H1 (cell line): Measurements from ENCODE around the gene DNAJB1. TPM values are rescaled to one million over a fixed set of nuclear protein-coding genes. Genes with fewer than 3 reads are reported as not detected.
"Not testable (repeated sequence)": the region's sequence is repeated elsewhere in the genome, so short reads cannot be mapped to it uniquely, and the experiment has no call there.

Source experiments
- CTCF ChIA-PET: fragments of 300-600 bp; sonication (Branson Sonifier 250); formaldehyde crosslinking; loops from one replicate; lab custom pipeline; 2021; ENCODE audit not compliant: partially characterized antibody; lab: Charles Lee
- POLR2A ChIA-PET: fragments of 300-600 bp; sonication (Branson Sonifier 250); formaldehyde crosslinking; loops from one replicate; lab custom pipeline; 2021; ENCODE audit warnings: inconsistent platforms; ENCODE audit not compliant: partially characterized antibody; lab: Charles Lee
- DNase-seq, 2 experiments: peaks; one replicate each; pipeline versions ENCODE4 v3.0.0 to v3.0.0-alpha.2; 2010 to 2022; ENCODE audit warnings: low spot score in 2 of 2, low read depth in 1 of 2, mixed read lengths in 1 of 2
- FAIRE-seq: peaks from 2 replicates; lab custom pipeline; 2011; peaks lifted over from hg19 to GRCh38; lab: Jason Lieb, UNC
- H2AFZ ChIP-seq: 2 replicates; pipeline ENCODE4 v1.8.1; 2012; ENCODE audit warnings: low read length, inconsistent platforms
- H2AK5ac ChIP-seq: 2 replicates; pipeline ENCODE4 v1.6.1; 2013; ENCODE audit warnings: low read depth, low read length
- H2BK120ac ChIP-seq: replicated peaks from 2 replicates; pipeline ENCODE3; 2013; ENCODE audit warnings: low read depth, low read length, inconsistent platforms
- H2BK12ac ChIP-seq: 2 replicates; pipeline ENCODE4 v1.6.1; 2013; ENCODE audit warnings: low read depth, low read length
- H2BK15ac ChIP-seq: 2 replicates; pipeline ENCODE4 v1.6.1; 2013; ENCODE audit warnings: low read length
- H2BK20ac ChIP-seq: 2 replicates; pipeline ENCODE4 v1.6.1; 2013; ENCODE audit warnings: low read length
- H2BK5ac ChIP-seq: 2 replicates; pipeline ENCODE4 v1.6.1; 2013; ENCODE audit warnings: low read depth, low read length
- H3K14ac ChIP-seq: 2 replicates; pipeline ENCODE4 v1.6.1; 2013; ENCODE audit warnings: inconsistent platforms; ENCODE audit not compliant: insufficient read length
- H3K18ac ChIP-seq: 2 replicates; pipeline ENCODE4 v1.6.1; 2013; ENCODE audit warnings: low read length; ENCODE audit errors: extremely low read depth
- H3K23ac ChIP-seq: 2 replicates; pipeline ENCODE4 v1.6.1; 2013; ENCODE audit warnings: inconsistent platforms; ENCODE audit not compliant: insufficient read length
- H3K23me2 ChIP-seq: 2 replicates; pipeline ENCODE4 v1.6.1; 2013; ENCODE audit warnings: low read depth, low read length
- H3K27ac ChIP-seq: 2 replicates; pipeline ENCODE4 v1.6.1; 2011; ENCODE audit warnings: low read depth, low read length, inconsistent platforms
- H3K27me3 ChIP-seq, 4 experiments: replicated peaks in 1 of 4; 1 replicate in 1 of 4; 2 replicates in 3 of 4; pipeline versions ENCODE4 v1.6.1 to v1.8.1; 2011 to 2013; ENCODE audit warnings: low read length in 3 of 4, mild to moderate bottlenecking in 3 of 4, inconsistent platforms in 2 of 4, mixed read lengths in 2 of 4, moderate library complexity in 1 of 4; ENCODE audit not compliant: control insufficient read depth in 3 of 4, insufficient read depth in 3 of 4; ENCODE audit errors: extremely low read depth in 1 of 4
- H3K36me3 ChIP-seq, 4 experiments: 2 replicates each; pipeline versions ENCODE4 v1.6.1 to v1.8.1; 2011 to 2013; ENCODE audit warnings: mild to moderate bottlenecking in 4 of 4, low read length in 3 of 4, moderate library complexity in 2 of 4, control low read depth in 1 of 4, inconsistent platforms in 1 of 4; ENCODE audit not compliant: insufficient read depth in 4 of 4, control insufficient read depth in 2 of 4
- H3K4ac ChIP-seq: replicated peaks from 2 replicates; pipeline ENCODE3; 2013; ENCODE audit warnings: low read length, low read depth, mixed read lengths, inconsistent platforms; ENCODE audit not compliant: insufficient read length
- H3K4me1 ChIP-seq, 4 experiments: replicated peaks in 1 of 4; 1 replicate in 1 of 4; 2 replicates in 3 of 4; pipeline versions ENCODE4 v1.6.1 to v1.8.1; 2011 to 2013; ENCODE audit warnings: low read length in 3 of 4, inconsistent platforms in 2 of 4, mixed read lengths in 1 of 4; ENCODE audit not compliant: insufficient read depth in 4 of 4, control insufficient read depth in 3 of 4
- H3K4me2 ChIP-seq, 2 experiments: 2 replicates each; pipeline versions ENCODE4 v1.6.1 to v1.8.1; 2011 to 2013; ENCODE audit warnings: low read depth in 2 of 2, low read length in 2 of 2, control low read depth in 1 of 2, inconsistent platforms in 1 of 2, mild to moderate bottlenecking in 1 of 2; ENCODE audit not compliant: insufficient read depth in 1 of 2
- H3K4me3 ChIP-seq, 4 experiments: fragments of 200-600, 300-600 bp in 1 of 4; sonication (generic), shearing (Covaris generic), sonication (Bioruptor Twin) in 1 of 4; 2 replicates each; pipeline versions ENCODE4 v1.5.1 to v1.8.1; 2011 to 2016; ENCODE audit warnings: low read length in 4 of 4, low read depth in 3 of 4, control low read depth in 2 of 4, inconsistent platforms in 2 of 4, mild to moderate bottlenecking in 2 of 4, mixed read lengths in 1 of 4, moderate library complexity in 1 of 4; ENCODE audit not compliant: insufficient read depth in 2 of 4; ENCODE audit errors: extremely low read depth in 1 of 4
- H3K56ac ChIP-seq: replicated peaks from 2 replicates; pipeline ENCODE3; 2013; ENCODE audit warnings: low read depth, mild to moderate bottlenecking, mixed read lengths, low read length, inconsistent platforms; ENCODE audit not compliant: insufficient read length
- H3K79me1 ChIP-seq: 2 replicates; pipeline ENCODE4 v1.6.1; 2013; ENCODE audit warnings: low read depth, low read length, control low read depth
- H3K79me2 ChIP-seq, 2 experiments: 2 replicates each; pipeline versions ENCODE4 v1.6.1 to v1.8.1; 2012 to 2013; ENCODE audit warnings: low read length in 2 of 2, mild to moderate bottlenecking in 2 of 2, inconsistent platforms in 1 of 2; ENCODE audit not compliant: insufficient read depth in 2 of 2, control insufficient read depth in 1 of 2
- H3K9ac ChIP-seq, 4 experiments: replicated peaks in 1 of 4; 1 replicate in 1 of 4; 2 replicates in 3 of 4; pipeline versions ENCODE4 v1.6.1 to v1.8.1; 2011 to 2013; ENCODE audit warnings: low read depth in 3 of 4, low read length in 3 of 4, control low read depth in 2 of 4, mild to moderate bottlenecking in 2 of 4, moderate library complexity in 2 of 4, inconsistent platforms in 1 of 4; ENCODE audit errors: extremely low read depth in 1 of 4
- H3K9me3 ChIP-seq, 2 experiments: 2 replicates each; pipeline versions ENCODE4 v1.6.1 to v1.8.1; 2012 to 2013; ENCODE audit warnings: mild to moderate bottlenecking in 2 of 2, moderate library complexity in 2 of 2, control low read depth in 1 of 2, inconsistent platforms in 1 of 2, low read depth in 1 of 2, low read length in 1 of 2, mixed read lengths in 1 of 2; ENCODE audit not compliant: insufficient read depth in 2 of 2
- H4K20me1 ChIP-seq, 2 experiments: replicated peaks in 1 of 2; 2 replicates each; pipeline versions ENCODE3 to v1.8.1; 2011 to 2013; ENCODE audit warnings: inconsistent platforms in 2 of 2, low read length in 2 of 2, mild to moderate bottlenecking in 1 of 2; ENCODE audit not compliant: insufficient read depth in 2 of 2, control insufficient read depth in 1 of 2
- H4K5ac ChIP-seq: 2 replicates; pipeline ENCODE4 v1.6.1; 2013; ENCODE audit warnings: low read length, low read depth, mixed read lengths, inconsistent platforms; ENCODE audit not compliant: insufficient read length
- H4K8ac ChIP-seq: 2 replicates; pipeline ENCODE4 v1.8.0; 2013; ENCODE audit warnings: mild to moderate bottlenecking, moderate library complexity, low read length, inconsistent platforms; ENCODE audit not compliant: insufficient read depth; ENCODE audit errors: extremely low read depth
- H4K91ac ChIP-seq: replicated peaks from 2 replicates; pipeline ENCODE3; 2013; ENCODE audit warnings: low read length, mixed read lengths, inconsistent platforms; ENCODE audit not compliant: insufficient read length
- CTCF ChIP-seq, 3 experiments: IDR thresholded peaks; 1 replicate in 2 of 3; 2 replicates in 1 of 3; pipeline versions ENCODE4 v1.5.1 to v1.6.1; 2011; ENCODE audit warnings: low read length in 3 of 3, mild to moderate bottlenecking in 3 of 3, inconsistent platforms in 2 of 3, low read depth in 1 of 3, moderate library complexity in 1 of 3; ENCODE audit not compliant: insufficient read depth in 1 of 3; ENCODE audit errors: control extremely low read depth in 1 of 3
- MAX ChIP-seq: IDR thresholded peaks from 2 replicates; pipeline ENCODE4 v1.6.1; 2012; ENCODE audit warnings: inconsistent platforms
- RAD21 ChIP-seq, 2 experiments: IDR thresholded peaks in 1 of 2; conservative IDR thresholded peaks in 1 of 2; 2 replicates each; pipeline ENCODE4 v1.6.1; 2011; ENCODE audit warnings: low read depth in 2 of 2, low read length in 2 of 2, improper control_type of control experiment in 1 of 2, inconsistent platforms in 1 of 2, mild to moderate bottlenecking in 1 of 2, moderate library complexity in 1 of 2
- SAP30 ChIP-seq: fragments of 300-600 bp; sonication (generic); IDR thresholded peaks from 2 replicates; pipeline ENCODE4 v1.7.1; 2012; ENCODE audit warnings: low read length, moderate library complexity, mild to moderate bottlenecking, inconsistent platforms; ENCODE audit not compliant: insufficient read depth, insufficient replicate concordance
- SIN3A ChIP-seq, 2 experiments: IDR thresholded peaks in 1 of 2; conservative IDR thresholded peaks in 1 of 2; 2 replicates each; pipeline ENCODE4 v1.6.1; 2011 to 2012; ENCODE audit warnings: low read length in 2 of 2, improper control_type of control experiment in 1 of 2, low read depth in 1 of 2, mild to moderate bottlenecking in 1 of 2
- WGBS, 2 experiments: shearing (Covaris generic) in 1 of 2; methylation state at CpG; one replicate each; pipeline versions ENCODE4 v1.1.6 to v1.1.7; 2013 to 2015; ENCODE audit warnings: low lambda C conversion rate in 2 of 2, mixed read lengths in 2 of 2, inconsistent platforms in 1 of 2, low coverage in 1 of 2, missing lambda C conversion rate in 1 of 2; ENCODE audit not compliant: insufficient replicate concordance in 2 of 2, insufficient coverage in 1 of 2, insufficient read length in 1 of 2; ENCODE audit errors: extremely low coverage in 1 of 2, missing lambda C conversion rate in 1 of 2; 5-methylcytosine and 5-hydroxymethylcytosine counted together
- polyA plus RNA-seq, 7 experiments: library from polyadenylated mRNA; depleted of rRNA in 3 of 7; stranded (reverse) in 5 of 7; unstranded in 2 of 7; fragments of >200 nt in 5 of 7; fragments of 200-250 nt in 2 of 7; gene quantifications; 1 replicate in 5 of 7; 2 replicates in 1 of 7; 4 replicates in 1 of 7; pipeline versions ENCODE4 v1.2.1 to v1.2.3, GENCODE V29; 2011 to 2013; ENCODE audit warnings: missing spikeins in 2 of 7, mixed read lengths in 2 of 7
- total RNA-seq: library from RNA; stranded (reverse); fragmentation: NEBNext Ultra II Directional; extraction: Animal tissue kit (Norgen Biotek cat#: 25700); gene quantifications from 2 replicates; pipeline ENCODE4 v1.2.1, GENCODE V29; 2021

DNAJB1 gene
- total and polyA plus RNA-seq, 2 of the 8 experiments (the other 6 are each of a cell fraction or from before 2014, with no cell fraction given) = 62.9 to 64.3 TPM

- not testable (repeated sequence) for H2BK15ac ChIP-seq, H3K27ac ChIP-seq, H2BK120ac ChIP-seq, H2AFZ ChIP-seq, H3K36me3 ChIP-seq, H3K9ac ChIP-seq, H2AK5ac ChIP-seq, H3K4me3 ChIP-seq, FAIRE-seq, H3K4me1 ChIP-seq, H3K23ac ChIP-seq, H4K5ac ChIP-seq, H3K4ac ChIP-seq, H3K18ac ChIP-seq, H3K9me3 ChIP-seq, H3K27me3 ChIP-seq, H2BK12ac ChIP-seq, H4K91ac ChIP-seq, H3K4me2 ChIP-seq, H3K79me2 ChIP-seq, H2BK5ac ChIP-seq, H4K8ac ChIP-seq, H3K23me2 ChIP-seq, H3K56ac ChIP-seq, H2BK20ac ChIP-seq, H3K14ac ChIP-seq
- ChIA-PET POLR2A (interaction anchor here (0.8 to 1.5 kb wide), 2 partner anchors 12 to 16 kb away, joined by 4 to 5 read pairs; no protein-coding TSS in a partner anchor), CTCF (interaction anchor here (0.7 to 2.1 kb wide), 13 partner anchors 11 to 95 kb away, joined by 3 to 10 read pairs (median 4); no protein-coding TSS in a partner anchor)
- Histone ChIP-seq H4K20me1 (peaks cover 3 to 11% of the 10 kb centered on the region in 2 experiments), H3K79me1 (peaks cover 12% of the 10 kb centered on the region)
- peak in 1 of 2 experiments; percentile 74 for DNase-seq
- TF ChIP-seq SIN3A (conservative IDR thresholded peaks at IDR 0.05 in 1 of 2, IDR thresholded peaks at IDR 0.05 in 1 of 2; ENCODE audit: low read depth in 1 of 2, low read length in 2 of 2) (peak; percentile 59 to 76; a peak in 1 of 4 replicates), SAP30 (peak; percentile 38), CTCF (IDR thresholded peaks at IDR 0.05; ENCODE audit: control extremely low read depth in 1 of 3, insufficient read depth in 1 of 3, low read depth in 1 of 3, low read length in 3 of 3) (peak; percentile 47 to 83 (median 74)), MAX (peak; percentile 28; the same call in 1 of the 2 replicates), RAD21 (IDR thresholded peaks at IDR 0.05 in 1 of 2, conservative IDR thresholded peaks at IDR 0.05 in 1 of 2; ENCODE audit: low read depth in 2 of 2, low read length in 2 of 2) (peak; percentile 40 to 60; a peak in 3 of 4 replicates)
- WGBS, 2 experiments = 79% methylated on average over 12 of the region's 12 CpGs; no CpG with 5 or more reads in 1 of the 2 experiments
Observed at GRCh38 chr19:14551134-14552005, 33.2 kb upstream of the DNAJB1 start.
